Stimulated activated effector memory CD8-positive, alpha-beta T cell treated with anti-CD3 and anti-CD28 coated beads, Interleukin-12 subunit alpha, Interleukin-12 subunit beta, amount 100 ng/mL, for 72 hours (primary cell): ENCODE data around the gene ITIH2.
"Not testable (repeated sequence)": the region's sequence is repeated elsewhere in the genome, so short reads cannot be mapped to it uniquely, and the experiment has no call there.

Experiments
- ATAC-seq: fragments of 150-1000 bp; cut with Tn5 transposase; 2 replicates; pipeline ENCODE4 v1.10.0; 2021
- DNase-seq, 2 donors: peaks; one replicate each; pipeline ENCODE4 v3.0.0; 2021 to 2022; ENCODE audit warnings: low spot score in 2 of 2
- H3K27ac Mint-ChIP-seq: one replicate; pipeline ENCODE4 v1.8.0; 2022; ENCODE audit warnings: mild to moderate bottlenecking, mixed read lengths
- H3K36me3 Mint-ChIP-seq: one replicate; pipeline ENCODE4 v1.8.0; 2022; ENCODE audit warnings: mild to moderate bottlenecking, mixed read lengths
- H3K4me1 Mint-ChIP-seq: one replicate; pipeline ENCODE4 v1.8.0; 2022; ENCODE audit warnings: mixed read lengths
- H3K4me3 Mint-ChIP-seq: one replicate; pipeline ENCODE4 v1.8.0; 2022; ENCODE audit warnings: mild to moderate bottlenecking, mixed read lengths
- H3K9me3 Mint-ChIP-seq: one replicate; pipeline ENCODE4 v1.8.0; 2022; ENCODE audit warnings: mixed read lengths

ITIH2 gene

DNA sequence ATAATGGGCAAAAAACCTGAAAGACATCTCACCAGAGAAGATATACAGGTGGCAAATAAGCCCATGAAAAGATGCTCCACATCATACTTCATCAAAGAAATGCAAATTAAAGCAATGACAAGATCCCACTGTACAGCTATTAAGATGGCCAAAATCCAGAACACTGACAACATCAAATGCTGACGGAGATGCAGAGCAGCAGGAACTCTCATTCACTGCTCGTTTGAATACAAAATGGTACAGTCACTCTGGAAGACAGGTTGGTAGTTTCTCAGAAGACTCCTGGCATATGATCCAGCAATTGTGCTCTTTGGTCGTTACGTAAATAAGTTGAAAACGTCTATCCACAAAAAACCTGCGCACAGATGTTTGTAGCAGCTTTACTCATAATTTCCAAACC lies 49.1 kb downstream of the ITIH2 start:
- Mint-ChIP-seq H3K36me3 (peaks cover 77% of the 10 kb centered on the region), H3K27ac (no peak overlapping the region), H3K4me1 (no peaks in the 10 kb centered on the region), H3K9me3 (no peaks in the 10 kb centered on the region), H3K4me3 (no peak overlapping the region)
- ATAC-seq: no peak
- no peak for DNase-seq

DNA sequence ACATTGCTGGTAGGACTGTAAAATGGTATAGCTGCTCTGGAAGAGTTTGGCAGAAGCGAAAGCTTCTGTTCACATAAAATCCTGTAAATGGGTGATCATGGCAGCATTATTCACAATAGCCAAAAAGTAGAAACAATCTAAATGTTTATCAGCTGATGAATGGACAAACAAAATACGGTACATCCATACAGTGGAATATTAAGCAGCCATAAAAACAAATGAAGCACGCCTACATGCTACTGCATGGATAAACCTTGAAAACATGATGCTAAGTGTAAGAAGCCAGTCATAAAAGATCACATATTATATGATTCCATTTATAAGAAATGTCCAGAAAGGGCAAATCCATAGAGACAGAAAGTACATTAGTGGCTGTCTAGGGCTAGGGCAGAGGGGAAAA lies 52.0 kb downstream of the ITIH2 start:
- H3K36me3 Mint-ChIP-seq: peaks cover 99% of the 10 kb centered on the region
- no peak overlapping the region for H3K4me3 Mint-ChIP-seq
- H3K9me3 Mint-ChIP-seq: no peaks in the 10 kb centered on the region
- H3K4me1 Mint-ChIP-seq: no peaks in the 10 kb centered on the region
- ATAC-seq (no peak), DNase-seq (no peak)
- no peak overlapping the region for H3K27ac Mint-ChIP-seq

DNA sequence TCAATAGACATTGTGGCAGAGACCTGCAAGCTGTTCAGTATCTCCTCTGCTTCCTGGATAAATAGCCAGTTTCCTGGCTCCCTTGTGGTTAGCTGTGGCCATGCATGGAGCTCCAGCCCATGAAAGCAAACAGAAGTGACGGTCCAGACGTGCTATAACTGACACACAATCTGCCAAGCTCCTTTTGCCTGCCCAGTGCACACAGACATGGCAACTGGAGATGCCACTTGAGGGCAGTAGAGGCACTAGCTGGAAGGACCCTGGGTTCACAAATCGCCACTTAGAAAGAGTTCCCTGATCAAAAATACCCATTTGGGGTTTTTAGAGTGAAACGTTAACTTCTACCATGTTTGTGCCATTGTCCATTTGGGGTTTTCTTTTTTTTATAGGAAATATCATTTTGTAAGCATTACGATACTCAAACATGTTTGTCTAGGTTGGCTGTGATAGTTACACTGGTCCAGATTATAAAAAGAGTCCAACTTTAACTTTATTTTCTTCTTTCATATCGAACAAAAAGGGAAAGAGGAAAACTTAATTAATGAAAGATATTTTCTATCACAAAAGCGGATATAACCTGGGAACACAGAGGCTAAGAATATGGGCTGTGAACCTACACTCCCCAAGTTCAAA lies 53.4 kb downstream of the ITIH2 start:
- H3K9me3 Mint-ChIP-seq: no peaks in the 10 kb centered on the region
- H3K4me3 Mint-ChIP-seq: no peak overlapping the region
- no peaks in the 10 kb centered on the region for H3K4me1 Mint-ChIP-seq
- DNase-seq (no peak), ATAC-seq (no peak)
- peaks cover 99% of the 10 kb centered on the region for H3K36me3 Mint-ChIP-seq
- no peak overlapping the region for H3K27ac Mint-ChIP-seq

DNA sequence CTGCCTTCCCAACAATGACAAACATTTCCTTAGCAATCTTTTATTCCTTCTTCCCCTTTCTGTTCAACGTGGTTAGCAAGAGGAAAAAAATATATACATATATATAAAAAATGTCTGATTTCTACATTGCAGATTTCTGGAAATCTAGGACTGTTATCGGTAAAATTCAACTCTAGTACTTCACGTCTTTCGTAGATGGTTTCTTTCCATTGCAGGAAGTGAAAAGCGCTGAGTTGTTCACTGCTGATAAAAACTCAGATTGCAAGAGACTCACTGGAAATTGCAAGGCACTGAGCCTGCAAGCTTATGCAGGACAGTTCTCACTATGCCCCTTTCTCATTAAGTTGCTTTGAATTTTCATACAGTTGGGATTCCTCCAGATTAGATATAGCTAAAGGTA lies 60.8 kb downstream of the ITIH2 start:
- ATAC-seq (no peak), DNase-seq (no peak)
- Mint-ChIP-seq H3K4me1 (no peaks in the 10 kb centered on the region), H3K27ac (no peak overlapping the region), H3K36me3 (peaks cover 100% of the 10 kb centered on the region), H3K9me3 (no peaks in the 10 kb centered on the region), H3K4me3 (no peak overlapping the region)

DNA sequence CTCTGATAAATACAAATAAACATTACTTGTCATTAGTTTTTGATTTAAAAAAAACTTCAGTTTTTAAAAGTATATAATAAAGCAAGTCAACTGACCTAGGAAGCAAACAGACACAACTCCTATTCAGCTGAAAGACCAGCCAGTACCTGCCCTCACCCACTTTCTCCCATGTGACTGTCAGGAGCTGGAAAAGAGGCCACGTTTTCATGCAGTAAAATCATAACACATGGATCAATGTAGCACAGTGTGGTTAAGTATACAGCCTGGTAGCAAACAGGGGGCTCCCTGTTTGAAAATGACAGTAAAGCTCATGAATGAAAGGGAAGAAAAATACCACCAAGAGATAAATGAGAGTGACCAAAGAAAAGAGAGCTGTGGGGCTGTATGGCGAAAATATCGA lies 63.1 kb downstream of the ITIH2 start:
- Mint-ChIP-seq H3K4me1 (no peaks in the 10 kb centered on the region), H3K9me3 (no peaks in the 10 kb centered on the region), H3K27ac (no peak overlapping the region), H3K4me3 (no peak overlapping the region), H3K36me3 (peaks cover 95% of the 10 kb centered on the region)
- ATAC-seq (no peak), DNase-seq (no peak)

DNA sequence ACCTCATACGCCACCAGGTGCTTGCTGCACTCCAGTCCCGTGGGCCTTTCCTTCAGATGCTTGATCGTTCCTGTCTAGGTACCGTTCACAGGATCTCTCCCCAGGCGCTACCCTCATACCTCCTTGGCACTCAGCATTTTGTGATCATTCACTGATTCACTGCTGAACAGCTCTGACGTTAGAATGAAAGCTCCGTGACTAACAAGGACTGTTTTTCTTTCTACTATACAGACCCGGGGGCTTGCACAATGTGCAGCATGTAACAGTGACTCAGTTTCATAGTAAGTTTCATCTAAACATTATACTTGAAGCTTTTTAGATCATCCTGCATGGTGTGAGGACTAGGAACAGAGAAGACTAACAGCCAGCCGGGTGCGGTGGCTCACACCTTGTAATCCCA lies 64.1 kb downstream of the ITIH2 start:
- Mint-ChIP-seq H3K27ac (no peak overlapping the region), H3K4me3 (no peak overlapping the region), H3K9me3 (no peaks in the 10 kb centered on the region), H3K36me3 (peaks cover 95% of the 10 kb centered on the region), H3K4me1 (no peaks in the 10 kb centered on the region)
- DNase-seq (no peak), ATAC-seq (no peak)

DNA sequence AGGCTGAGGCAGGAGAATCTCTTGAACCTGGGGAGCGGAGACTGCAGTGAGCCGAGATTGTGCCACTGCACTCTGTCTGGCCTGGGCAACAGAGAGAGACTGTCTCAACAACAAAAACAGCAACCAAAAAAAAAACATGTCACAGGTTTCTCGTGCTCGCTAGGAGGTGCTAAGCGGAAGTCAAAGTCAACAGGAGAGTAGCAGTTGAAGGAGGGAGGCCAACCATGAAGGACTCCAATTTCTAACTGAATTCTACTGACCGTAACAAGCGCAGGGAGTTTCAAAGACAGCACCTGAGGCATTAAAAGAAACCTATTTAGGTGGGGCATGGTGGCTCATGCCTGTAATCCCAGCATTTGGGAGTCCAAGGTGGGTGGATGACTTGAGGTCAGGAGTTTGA lies 65.3 kb downstream of the ITIH2 start:
- Mint-ChIP-seq H3K36me3 (peaks cover 87% of the 10 kb centered on the region), H3K9me3 (no peaks in the 10 kb centered on the region), H3K4me3 (no peak overlapping the region), H3K27ac (peak overlapping the region; percentile 48), H3K4me1 (no peaks in the 10 kb centered on the region)
- ATAC-seq (no peak), DNase-seq (no peak)

DNA sequence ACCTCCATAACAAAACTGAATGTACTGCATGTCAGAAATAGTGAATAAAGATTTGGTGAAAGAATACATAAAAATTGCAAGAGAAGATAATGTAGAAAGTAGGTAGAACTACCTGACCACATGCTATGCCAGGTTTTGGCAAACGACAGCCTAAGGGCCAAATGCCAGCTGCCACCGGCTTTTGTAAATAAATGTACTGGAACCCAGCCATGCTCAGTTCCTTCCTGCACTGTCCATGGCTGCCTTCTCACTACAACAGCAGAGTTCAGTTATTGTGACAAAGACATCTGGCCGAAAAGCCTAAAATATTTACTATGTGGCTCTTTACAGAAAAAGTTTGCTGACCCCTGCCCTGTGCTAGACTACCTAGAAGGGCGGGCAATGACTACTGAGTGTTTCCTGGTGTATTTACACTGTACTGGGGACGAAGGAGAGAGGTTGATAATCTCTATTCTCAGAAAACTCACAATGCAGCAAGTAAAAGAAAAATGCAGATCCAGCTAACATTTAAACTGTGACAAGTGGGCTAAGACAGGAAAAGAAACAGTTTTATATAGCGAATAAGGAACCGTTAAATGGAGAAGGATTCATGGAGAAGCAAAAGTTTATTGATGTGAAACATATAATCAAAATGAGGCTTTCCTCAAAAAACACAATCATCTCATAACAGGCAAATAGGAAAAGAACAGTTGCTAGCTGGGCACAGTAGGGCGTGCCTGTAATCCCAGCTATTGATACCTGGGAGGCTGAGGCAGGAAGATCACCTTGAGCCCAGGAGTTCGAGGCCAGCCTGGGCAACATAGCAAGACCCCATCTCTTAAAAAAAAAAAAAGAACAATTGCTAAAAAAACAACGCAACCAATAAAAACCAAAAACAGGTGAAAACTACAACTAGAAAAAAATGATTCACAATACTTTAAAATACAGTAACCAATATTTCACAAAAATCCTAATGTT lies 71.0 kb downstream of the ITIH2 start:
- no peak for DNase-seq
- H3K27ac Mint-ChIP-seq: no peak overlapping the region
- ATAC-seq: no peak

DNA sequence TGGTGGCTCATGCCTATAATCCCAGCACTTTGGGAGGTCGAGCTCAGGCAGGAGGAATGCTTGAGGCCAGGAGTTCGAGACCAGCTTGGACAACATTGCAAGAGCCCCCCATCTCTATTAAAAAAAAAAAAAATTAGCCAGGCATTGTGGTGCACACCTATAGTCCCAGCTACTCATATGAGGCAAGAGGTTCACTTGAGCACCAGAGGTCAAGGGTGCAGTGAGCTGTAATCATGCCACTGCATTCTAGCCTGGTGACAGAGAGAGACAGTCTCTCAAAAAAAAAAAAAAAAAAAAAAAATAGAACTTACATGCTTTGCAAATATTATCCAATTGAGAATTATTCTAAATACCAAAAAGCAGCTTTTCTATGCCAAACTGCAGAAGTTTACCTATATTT lies 73.7 kb downstream of the ITIH2 start:
- no peak for ATAC-seq

More for the DNA sequence above, 71.0 kb downstream of the ITIH2 start:
- Mint-ChIP-seq H3K4me3 (no peak overlapping the region), H3K4me1 (no peaks in the 10 kb centered on the region), H3K36me3 (peaks cover 87% of the 10 kb centered on the region), H3K9me3 (no peaks in the 10 kb centered on the region)

DNA sequence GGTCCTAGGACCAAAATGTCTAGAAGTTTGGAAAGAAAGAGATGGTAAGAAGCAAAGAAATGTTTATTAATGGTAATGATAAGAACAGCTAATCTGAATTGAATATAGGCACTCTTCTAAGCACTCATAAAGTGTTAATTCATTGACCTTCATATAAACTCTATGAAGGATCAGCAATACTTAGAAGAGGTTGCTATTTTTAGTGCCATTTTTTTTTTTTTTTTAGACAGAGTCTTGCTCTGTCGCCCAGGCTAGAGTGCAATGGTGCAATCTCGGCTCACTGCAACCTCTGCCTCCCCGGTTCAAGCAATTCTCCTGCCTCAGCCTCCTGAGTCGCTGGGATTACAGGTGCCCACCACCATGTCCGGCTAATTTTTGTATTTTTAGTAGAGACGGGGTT lies 79.1 kb downstream of the ITIH2 start:
- not testable (repeated sequence) for H3K4me3 Mint-ChIP-seq, ATAC-seq, DNase-seq, H3K27ac Mint-ChIP-seq, H3K9me3 Mint-ChIP-seq
- H3K4me1 Mint-ChIP-seq: peaks cover 20% of the 10 kb centered on the region
- peaks cover 57% of the 10 kb centered on the region for H3K36me3 Mint-ChIP-seq

More for the DNA sequence above, 73.7 kb downstream of the ITIH2 start:
- peaks cover 90% of the 10 kb centered on the region for H3K36me3 Mint-ChIP-seq
- H3K4me1 Mint-ChIP-seq: peaks cover 5% of the 10 kb centered on the region
- H3K4me3 Mint-ChIP-seq: no peak overlapping the region
- no peak for DNase-seq
- no peaks in the 10 kb centered on the region for H3K9me3 Mint-ChIP-seq
- H3K27ac Mint-ChIP-seq: no peak overlapping the region

DNA sequence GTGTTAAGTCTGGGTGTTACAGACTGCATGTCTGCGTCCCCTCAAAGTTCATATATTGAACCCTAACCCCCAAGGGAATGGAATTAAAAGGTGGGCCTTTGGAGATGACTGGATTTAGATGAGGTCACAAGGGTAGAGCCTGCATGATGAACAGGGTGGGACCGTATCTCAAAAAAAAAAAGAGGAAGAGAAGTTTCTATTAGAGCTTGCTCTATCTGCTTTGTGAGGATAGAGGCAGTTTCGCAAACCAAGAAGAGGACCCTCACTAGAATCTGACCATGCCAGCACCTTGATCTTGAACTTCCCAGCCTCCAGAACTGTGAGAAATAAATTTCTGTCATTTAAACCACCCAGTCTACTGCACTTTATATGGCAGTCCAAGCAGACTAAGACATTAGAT lies 83.3 kb downstream of the ITIH2 start:
- H3K27ac Mint-ChIP-seq: no peak overlapping the region
- peaks cover 28% of the 10 kb centered on the region for H3K36me3 Mint-ChIP-seq
- no peak for ATAC-seq

DNA sequence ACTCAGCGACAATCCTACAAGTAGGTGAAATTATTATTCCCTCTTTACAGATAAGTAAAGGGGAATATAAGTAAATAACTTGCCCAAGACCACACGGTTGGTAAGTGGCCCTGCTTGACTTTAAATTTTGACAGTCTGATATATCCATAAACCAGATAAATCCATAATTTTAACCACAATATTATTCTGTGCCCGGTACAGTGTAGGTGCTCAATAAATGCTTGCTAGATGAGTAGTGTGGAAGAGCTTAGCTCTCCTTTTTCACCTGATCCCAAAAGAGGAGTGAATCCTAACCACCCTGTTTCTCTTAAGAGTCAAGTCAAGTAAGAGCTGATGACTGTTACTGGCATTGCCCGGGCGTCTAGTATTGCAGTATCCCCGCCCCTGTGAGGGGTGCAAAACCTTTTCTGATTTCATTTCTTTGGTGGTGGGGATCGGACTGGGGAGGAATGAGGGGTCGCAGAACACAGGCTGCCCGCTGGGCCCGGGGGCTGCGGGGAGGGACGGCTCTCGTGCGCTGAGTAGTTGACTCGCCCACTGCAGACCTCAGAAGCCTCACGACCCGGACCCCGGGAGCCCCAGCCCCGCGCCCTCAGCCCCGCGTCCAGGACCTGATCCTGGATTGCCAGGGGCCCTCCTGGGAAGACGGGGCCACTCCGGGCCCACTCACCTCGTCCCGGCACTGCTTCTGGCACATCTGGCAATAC lies 84.2 kb downstream of the ITIH2 start:
- Mint-ChIP-seq H3K9me3 (no peaks in the 10 kb centered on the region), H3K4me1 (peaks cover 46% of the 10 kb centered on the region), H3K36me3 (peaks cover 29% of the 10 kb centered on the region), H3K4me3 (no peak overlapping the region), H3K27ac (no peak overlapping the region)
- ATAC-seq (peak; percentile 49), DNase-seq (no peak)

More for the DNA sequence above, 83.3 kb downstream of the ITIH2 start:
- no peak for DNase-seq
- peaks cover 37% of the 10 kb centered on the region for H3K4me1 Mint-ChIP-seq
- no peak overlapping the region for H3K4me3 Mint-ChIP-seq
- no peaks in the 10 kb centered on the region for H3K9me3 Mint-ChIP-seq

DNA sequence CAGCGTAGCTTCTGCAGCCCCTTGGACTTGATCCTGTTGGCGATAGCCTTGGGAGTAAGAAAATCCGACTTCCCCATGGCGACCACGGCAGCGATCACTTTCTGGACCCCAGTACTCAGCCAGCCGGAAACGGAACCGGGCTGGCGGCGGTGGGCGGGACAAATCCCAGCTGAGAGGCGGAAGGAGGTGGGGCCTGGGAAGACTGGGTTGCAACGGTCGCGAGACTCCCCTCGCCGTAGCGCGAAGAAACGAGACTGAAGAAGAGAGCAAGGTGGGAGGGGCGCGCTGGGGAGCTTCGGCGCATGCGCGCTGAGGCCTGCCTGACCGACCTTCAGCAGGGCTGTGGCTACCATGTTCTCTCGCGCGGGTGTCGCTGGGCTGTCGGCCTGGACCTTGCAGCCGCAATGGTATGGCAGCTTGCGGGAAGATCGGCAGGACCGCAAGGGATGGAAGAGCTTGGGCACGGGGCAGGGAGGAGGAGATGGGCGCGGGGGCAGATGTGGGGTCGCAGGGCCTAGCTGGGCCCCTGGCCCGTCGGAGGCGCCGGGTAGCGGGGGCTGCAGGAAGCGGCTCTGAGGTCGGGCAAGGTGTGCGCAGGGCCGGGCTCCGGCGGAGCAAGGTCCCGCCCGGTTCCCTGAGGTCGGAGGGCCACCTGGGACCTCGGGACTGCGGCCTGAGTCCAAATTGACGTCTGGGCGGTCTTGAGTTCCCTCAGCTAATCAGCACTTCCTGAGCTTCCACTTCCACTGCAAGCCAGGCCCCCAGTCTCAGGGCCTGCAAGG lies 84.9 kb downstream of the ITIH2 start, which contains the start of the genes ATP5F1C and KIN:
ATP5F1C (plus strand) TSS at position 321 of the 782 bp plus-strand sequence; CDS start at position 352, 31 bp downstream.
KIN (minus strand) TSS at position 137 of the 782 bp plus-strand sequence; CDS start at position 77, 60 bp downstream.
- Mint-ChIP-seq H3K36me3 (peaks cover 23% of the 10 kb centered on the region), H3K4me3 (no peak within 1 kb of the TSS), H3K9me3 (no peaks in the 10 kb centered on the region), H3K27ac (no peak within 1 kb of the TSS), H3K4me1 (peaks cover 53% of the 10 kb centered on the region)
- DNase-seq (peak; percentile 96 to 98), ATAC-seq (peak; percentile 97)

DNA sequence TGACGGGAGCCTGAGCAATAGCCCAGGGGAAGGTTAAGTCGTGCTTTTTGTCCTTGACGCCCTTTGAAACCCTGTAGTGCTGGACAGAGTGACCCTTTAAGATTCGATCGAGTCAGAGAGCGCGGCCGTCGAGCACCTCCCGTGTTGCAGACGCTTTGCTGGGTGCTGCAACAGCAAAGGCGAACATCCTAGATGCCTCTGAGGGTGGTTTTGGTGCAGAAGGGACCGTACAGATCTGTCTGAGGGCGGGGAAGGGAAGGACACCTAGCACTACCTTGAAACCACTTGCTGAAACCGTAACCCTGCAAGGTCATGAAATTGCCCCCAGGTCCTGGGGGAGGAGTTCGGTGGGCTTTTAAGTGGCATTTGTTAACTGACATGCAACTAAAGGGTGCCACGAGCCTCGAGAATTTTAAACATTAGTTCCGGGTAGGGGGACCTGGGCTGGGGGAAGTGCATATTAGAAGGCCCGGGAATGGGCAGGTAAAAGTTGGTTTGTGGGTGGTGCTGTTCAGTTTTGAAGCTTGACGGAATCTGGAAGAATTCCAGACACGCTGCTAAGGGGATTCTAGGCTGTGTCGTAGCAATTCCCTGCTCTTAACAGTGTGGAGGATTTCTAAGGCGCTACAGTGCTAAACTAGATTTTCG lies 85.6 kb downstream of the ITIH2 start:
- Mint-ChIP-seq H3K4me1 (peaks cover 54% of the 10 kb centered on the region), H3K36me3 (peaks cover 28% of the 10 kb centered on the region), H3K9me3 (no peaks in the 10 kb centered on the region), H3K4me3 (no peak overlapping the region), H3K27ac (no peak overlapping the region)
- DNase-seq: no peak
- ATAC-seq: peak; percentile 6
